H1 (cell line): ENCODE measurements around the gene PARK7. TPM values are rescaled to one million over a fixed set of nuclear protein-coding genes. Genes with fewer than 3 reads are reported as not detected.

Experiments used
- CTCF ChIA-PET: fragments of 300-600 bp; sonication (Branson Sonifier 250); formaldehyde crosslinking; loops from one replicate; lab custom pipeline; 2021; ENCODE audit not compliant: partially characterized antibody; lab: Charles Lee
- POLR2A ChIA-PET: fragments of 300-600 bp; sonication (Branson Sonifier 250); formaldehyde crosslinking; loops from one replicate; lab custom pipeline; 2021; ENCODE audit warnings: inconsistent platforms; ENCODE audit not compliant: partially characterized antibody; lab: Charles Lee
- DNase-seq, 2 experiments: peaks; one replicate each; pipeline versions ENCODE4 v3.0.0 to v3.0.0-alpha.2; 2010 to 2022; ENCODE audit warnings: low spot score in 2 of 2, low read depth in 1 of 2, mixed read lengths in 1 of 2
- FAIRE-seq: peaks from 2 replicates; lab custom pipeline; 2011; peaks lifted over from hg19 to GRCh38; lab: Jason Lieb, UNC
- H2AFZ ChIP-seq: 2 replicates; pipeline ENCODE4 v1.8.1; 2012; ENCODE audit warnings: low read length, inconsistent platforms
- H2AK5ac ChIP-seq: 2 replicates; pipeline ENCODE4 v1.6.1; 2013; ENCODE audit warnings: low read depth, low read length
- H2BK120ac ChIP-seq: replicated peaks from 2 replicates; pipeline ENCODE3; 2013; ENCODE audit warnings: low read depth, low read length, inconsistent platforms
- H2BK12ac ChIP-seq: 2 replicates; pipeline ENCODE4 v1.6.1; 2013; ENCODE audit warnings: low read depth, low read length
- H2BK15ac ChIP-seq: 2 replicates; pipeline ENCODE4 v1.6.1; 2013; ENCODE audit warnings: low read length
- H2BK20ac ChIP-seq: 2 replicates; pipeline ENCODE4 v1.6.1; 2013; ENCODE audit warnings: low read length
- H2BK5ac ChIP-seq: 2 replicates; pipeline ENCODE4 v1.6.1; 2013; ENCODE audit warnings: low read depth, low read length
- H3K14ac ChIP-seq: 2 replicates; pipeline ENCODE4 v1.6.1; 2013; ENCODE audit warnings: inconsistent platforms; ENCODE audit not compliant: insufficient read length
- H3K18ac ChIP-seq: 2 replicates; pipeline ENCODE4 v1.6.1; 2013; ENCODE audit warnings: low read length; ENCODE audit errors: extremely low read depth
- H3K23ac ChIP-seq: 2 replicates; pipeline ENCODE4 v1.6.1; 2013; ENCODE audit warnings: inconsistent platforms; ENCODE audit not compliant: insufficient read length
- H3K23me2 ChIP-seq: 2 replicates; pipeline ENCODE4 v1.6.1; 2013; ENCODE audit warnings: low read depth, low read length
- H3K27ac ChIP-seq: 2 replicates; pipeline ENCODE4 v1.6.1; 2011; ENCODE audit warnings: low read depth, low read length, inconsistent platforms
- H3K27me3 ChIP-seq, 4 experiments: replicated peaks in 1 of 4; 1 replicate in 1 of 4; 2 replicates in 3 of 4; pipeline versions ENCODE4 v1.6.1 to v1.8.1; 2011 to 2013; ENCODE audit warnings: low read length in 3 of 4, mild to moderate bottlenecking in 3 of 4, inconsistent platforms in 2 of 4, mixed read lengths in 2 of 4, moderate library complexity in 1 of 4; ENCODE audit not compliant: control insufficient read depth in 3 of 4, insufficient read depth in 3 of 4; ENCODE audit errors: extremely low read depth in 1 of 4
- H3K36me3 ChIP-seq, 4 experiments: 2 replicates each; pipeline versions ENCODE4 v1.6.1 to v1.8.1; 2011 to 2013; ENCODE audit warnings: mild to moderate bottlenecking in 4 of 4, low read length in 3 of 4, moderate library complexity in 2 of 4, control low read depth in 1 of 4, inconsistent platforms in 1 of 4; ENCODE audit not compliant: insufficient read depth in 4 of 4, control insufficient read depth in 2 of 4
- H3K4ac ChIP-seq: replicated peaks from 2 replicates; pipeline ENCODE3; 2013; ENCODE audit warnings: low read length, low read depth, mixed read lengths, inconsistent platforms; ENCODE audit not compliant: insufficient read length
- H3K4me1 ChIP-seq, 4 experiments: replicated peaks in 1 of 4; 1 replicate in 1 of 4; 2 replicates in 3 of 4; pipeline versions ENCODE4 v1.6.1 to v1.8.1; 2011 to 2013; ENCODE audit warnings: low read length in 3 of 4, inconsistent platforms in 2 of 4, mixed read lengths in 1 of 4; ENCODE audit not compliant: insufficient read depth in 4 of 4, control insufficient read depth in 3 of 4
- H3K4me2 ChIP-seq, 2 experiments: 2 replicates each; pipeline versions ENCODE4 v1.6.1 to v1.8.1; 2011 to 2013; ENCODE audit warnings: low read depth in 2 of 2, low read length in 2 of 2, control low read depth in 1 of 2, inconsistent platforms in 1 of 2, mild to moderate bottlenecking in 1 of 2; ENCODE audit not compliant: insufficient read depth in 1 of 2
- H3K4me3 ChIP-seq, 4 experiments: fragments of 200-600, 300-600 bp in 1 of 4; sonication (generic), shearing (Covaris generic), sonication (Bioruptor Twin) in 1 of 4; 2 replicates each; pipeline versions ENCODE4 v1.5.1 to v1.8.1; 2011 to 2016; ENCODE audit warnings: low read length in 4 of 4, low read depth in 3 of 4, control low read depth in 2 of 4, inconsistent platforms in 2 of 4, mild to moderate bottlenecking in 2 of 4, mixed read lengths in 1 of 4, moderate library complexity in 1 of 4; ENCODE audit not compliant: insufficient read depth in 2 of 4; ENCODE audit errors: extremely low read depth in 1 of 4
- H3K56ac ChIP-seq: replicated peaks from 2 replicates; pipeline ENCODE3; 2013; ENCODE audit warnings: low read depth, mild to moderate bottlenecking, mixed read lengths, low read length, inconsistent platforms; ENCODE audit not compliant: insufficient read length
- H3K79me1 ChIP-seq: 2 replicates; pipeline ENCODE4 v1.6.1; 2013; ENCODE audit warnings: low read depth, low read length, control low read depth
- H3K79me2 ChIP-seq, 2 experiments: 2 replicates each; pipeline versions ENCODE4 v1.6.1 to v1.8.1; 2012 to 2013; ENCODE audit warnings: low read length in 2 of 2, mild to moderate bottlenecking in 2 of 2, inconsistent platforms in 1 of 2; ENCODE audit not compliant: insufficient read depth in 2 of 2, control insufficient read depth in 1 of 2
- H3K9ac ChIP-seq, 4 experiments: replicated peaks in 1 of 4; 1 replicate in 1 of 4; 2 replicates in 3 of 4; pipeline versions ENCODE4 v1.6.1 to v1.8.1; 2011 to 2013; ENCODE audit warnings: low read depth in 3 of 4, low read length in 3 of 4, control low read depth in 2 of 4, mild to moderate bottlenecking in 2 of 4, moderate library complexity in 2 of 4, inconsistent platforms in 1 of 4; ENCODE audit errors: extremely low read depth in 1 of 4
- H3K9me3 ChIP-seq, 2 experiments: 2 replicates each; pipeline versions ENCODE4 v1.6.1 to v1.8.1; 2012 to 2013; ENCODE audit warnings: mild to moderate bottlenecking in 2 of 2, moderate library complexity in 2 of 2, control low read depth in 1 of 2, inconsistent platforms in 1 of 2, low read depth in 1 of 2, low read length in 1 of 2, mixed read lengths in 1 of 2; ENCODE audit not compliant: insufficient read depth in 2 of 2
- H4K20me1 ChIP-seq, 2 experiments: replicated peaks in 1 of 2; 2 replicates each; pipeline versions ENCODE3 to v1.8.1; 2011 to 2013; ENCODE audit warnings: inconsistent platforms in 2 of 2, low read length in 2 of 2, mild to moderate bottlenecking in 1 of 2; ENCODE audit not compliant: insufficient read depth in 2 of 2, control insufficient read depth in 1 of 2
- H4K5ac ChIP-seq: 2 replicates; pipeline ENCODE4 v1.6.1; 2013; ENCODE audit warnings: low read length, low read depth, mixed read lengths, inconsistent platforms; ENCODE audit not compliant: insufficient read length
- H4K8ac ChIP-seq: 2 replicates; pipeline ENCODE4 v1.8.0; 2013; ENCODE audit warnings: mild to moderate bottlenecking, moderate library complexity, low read length, inconsistent platforms; ENCODE audit not compliant: insufficient read depth; ENCODE audit errors: extremely low read depth
- H4K91ac ChIP-seq: replicated peaks from 2 replicates; pipeline ENCODE3; 2013; ENCODE audit warnings: low read length, mixed read lengths, inconsistent platforms; ENCODE audit not compliant: insufficient read length
- BRCA1 ChIP-seq: IDR thresholded peaks from 2 replicates; pipeline ENCODE4 v1.6.1; 2012; ENCODE audit warnings: low read depth, low read length, improper control_type of control experiment
- CBX5 ChIP-seq: fragments of 300-800, 300-1000 bp; sonication (generic); IDR thresholded peaks from 2 replicates; pipeline ENCODE4 v1.7.1; 2016; ENCODE audit warnings: antibody characterized with exemption, low read length, low read depth
- EGR1 ChIP-seq: IDR thresholded peaks from 2 replicates; pipeline ENCODE4 v1.6.1; 2011; ENCODE audit warnings: low read depth, low read length, borderline replicate concordance
- HDAC2 ChIP-seq, 2 experiments: fragments of 300-600 bp in 1 of 2; sonication (generic) in 1 of 2; IDR thresholded peaks; 2 replicates each; pipeline ENCODE4 v1.6.1; 2011 to 2012; ENCODE audit warnings: low read depth in 2 of 2, low read length in 2 of 2, mild to moderate bottlenecking in 2 of 2, moderate library complexity in 2 of 2, borderline replicate concordance in 1 of 2, inconsistent platforms in 1 of 2
- JUN ChIP-seq: IDR thresholded peaks from 2 replicates; pipeline ENCODE4 v1.6.1; 2011; ENCODE audit warnings: low read depth, mild to moderate bottlenecking, improper control_type of control experiment, low read length
- KDM4A ChIP-seq: IDR thresholded peaks from one replicate; pipeline ENCODE4 v1.7.1; 2012; ENCODE audit warnings: low read depth, mild to moderate bottlenecking, moderate library complexity, low read length, inconsistent platforms; ENCODE audit not compliant: severe bottlenecking
- NANOG ChIP-seq: IDR thresholded peaks from 2 replicates; pipeline ENCODE4 v1.6.1; 2011; ENCODE audit warnings: low read length, low read depth, mild to moderate bottlenecking, inconsistent platforms; ENCODE audit not compliant: insufficient read depth, poor library complexity, severe bottlenecking
- RAD21 ChIP-seq, 2 experiments: IDR thresholded peaks in 1 of 2; conservative IDR thresholded peaks in 1 of 2; 2 replicates each; pipeline ENCODE4 v1.6.1; 2011; ENCODE audit warnings: low read depth in 2 of 2, low read length in 2 of 2, improper control_type of control experiment in 1 of 2, inconsistent platforms in 1 of 2, mild to moderate bottlenecking in 1 of 2, moderate library complexity in 1 of 2
- RNF2 ChIP-seq: fragments of 200-900, 300-1000 bp; sonication (generic); IDR thresholded peaks from 2 replicates; pipeline ENCODE4 v1.7.1; 2016; ENCODE audit warnings: borderline replicate concordance, low read depth, mild to moderate bottlenecking, antibody characterized with exemption, low read length; ENCODE audit not compliant: poor library complexity, severe bottlenecking; ENCODE audit errors: missing control alignments
- RXRA ChIP-seq: IDR thresholded peaks from 2 replicates; pipeline ENCODE4 v1.6.1; 2011; ENCODE audit warnings: low read depth, mild to moderate bottlenecking, low read length, moderate library complexity; ENCODE audit not compliant: insufficient read depth
- SIRT6 ChIP-seq: IDR thresholded peaks from one replicate; pipeline ENCODE4 v1.7.1; 2012; ENCODE audit warnings: low read length, inconsistent platforms
- TCF12 ChIP-seq: IDR thresholded peaks from 2 replicates; pipeline ENCODE4 v1.6.1; 2011; ENCODE audit warnings: low read depth, mild to moderate bottlenecking, low read length
- WGBS, 2 experiments: shearing (Covaris generic) in 1 of 2; methylation state at CpG; one replicate each; pipeline versions ENCODE4 v1.1.6 to v1.1.7; 2013 to 2015; ENCODE audit warnings: low lambda C conversion rate in 2 of 2, mixed read lengths in 2 of 2, inconsistent platforms in 1 of 2, low coverage in 1 of 2, missing lambda C conversion rate in 1 of 2; ENCODE audit not compliant: insufficient replicate concordance in 2 of 2, insufficient coverage in 1 of 2, insufficient read length in 1 of 2; ENCODE audit errors: extremely low coverage in 1 of 2, missing lambda C conversion rate in 1 of 2; 5-methylcytosine and 5-hydroxymethylcytosine counted together
- polyA plus RNA-seq, 7 experiments: library from polyadenylated mRNA; depleted of rRNA in 3 of 7; stranded (reverse) in 5 of 7; unstranded in 2 of 7; fragments of >200 nt in 5 of 7; fragments of 200-250 nt in 2 of 7; gene quantifications; 1 replicate in 5 of 7; 2 replicates in 1 of 7; 4 replicates in 1 of 7; pipeline versions ENCODE4 v1.2.1 to v1.2.3, GENCODE V29; 2011 to 2013; ENCODE audit warnings: missing spikeins in 2 of 7, mixed read lengths in 2 of 7
- total RNA-seq: library from RNA; stranded (reverse); fragmentation: NEBNext Ultra II Directional; extraction: Animal tissue kit (Norgen Biotek cat#: 25700); gene quantifications from 2 replicates; pipeline ENCODE4 v1.2.1, GENCODE V29; 2021

PARK7 gene
- total and polyA plus RNA-seq, 2 of the 8 experiments (the other 6 are each of a cell fraction or from before 2014, with no cell fraction given) = 206 to 383 TPM

DNA sequence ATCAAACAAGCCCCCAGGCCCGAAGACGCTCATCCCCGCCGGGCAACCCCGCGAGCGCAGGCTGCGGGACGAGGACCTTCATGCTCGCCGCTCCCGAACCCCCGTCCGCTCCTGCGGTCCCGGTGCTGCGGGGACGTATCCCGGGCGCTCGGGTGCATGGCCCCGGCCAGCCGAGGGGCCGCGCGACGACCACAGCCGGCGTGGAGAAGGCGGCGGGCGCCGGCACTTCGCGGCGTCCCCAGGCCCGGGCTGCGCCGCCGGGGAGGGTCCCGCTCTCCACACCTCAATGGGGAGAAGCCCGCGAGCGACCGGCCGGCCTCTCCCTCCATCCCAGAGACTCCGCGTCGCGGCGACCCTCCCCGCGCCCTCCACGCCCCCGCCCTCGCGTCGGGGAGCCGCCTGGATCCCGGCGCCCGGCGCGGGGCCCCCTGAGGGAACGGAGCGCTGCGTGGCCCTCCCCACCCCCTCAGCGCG is 64.2 kb downstream of the PARK7 start:
- Histone ChIP-seq H2BK12ac (no peak overlapping the region), H3K9ac (peak overlapping the region; percentile 6 to 97 (median 70); a peak in 6 of 7 replicates), H2AK5ac (no peak overlapping the region), H3K79me2 (peaks cover 16 to 51% of the 10 kb centered on the region in 2 experiments), H3K36me3 (no peaks in the 10 kb centered on the region), H2BK20ac (no peak overlapping the region), H4K8ac (peak overlapping the region; percentile 84; the same call in 1 of the 2 replicates), H3K18ac (no peak overlapping the region), H3K23me2 (peaks cover 8% of the 10 kb centered on the region), H3K27ac (no peak overlapping the region), H3K23ac (no peak overlapping the region), H2BK15ac (no peak overlapping the region), H3K27me3 (peaks cover 0 to 8% (median 6%) of the 10 kb centered on the region in 4 experiments; a peak in 5 of 7 replicates), H3K4me2 (peak overlapping the region; percentile 97 to 100), H3K4me1 (peaks cover 11 to 25% (median 20%) of the 10 kb centered on the region in 4 experiments), H2BK5ac (no peak overlapping the region), H2BK120ac (no peak overlapping the region), H3K56ac (no peak overlapping the region), H3K4me3 (peak overlapping the region; percentile 57 to 85 (median 66)), H3K4ac (no peak overlapping the region), H3K9me3 (no peaks in the 10 kb centered on the region), H4K5ac (no peak overlapping the region), H4K20me1 (peaks cover 10 to 12% of the 10 kb centered on the region in 2 experiments), H2AFZ (no peak overlapping the region), H3K14ac (no peak overlapping the region), H4K91ac (no peak overlapping the region), H3K79me1 (no peaks in the 10 kb centered on the region)
- FAIRE-seq = no peak
- CTCF ChIA-PET = interaction anchor here (0.8 to 1.8 kb wide), 3 partner anchors 43 to 291 kb away, joined by 3 to 6 read pairs (median 4); no protein-coding TSS in a partner anchor
- POLR2A ChIA-PET = interaction anchor here (0.6 to 3.0 kb wide), 14 partner anchors 8 to 293 kb away, joined by 3 to 12 read pairs (median 3); partner anchors contain the start of gene SLC45A1
- 2% methylated on average over 38 of the region's 69 CpGs; no CpG with 5 or more reads in 1 of the 2 experiments for WGBS, 2 experiments
- DNase-seq = peak in 1 of 2 experiments; percentile 54
- TF ChIP-seq TCF12 (no peak), CBX5 (no peak), RXRA (no peak), JUN (no peak), BRCA1 (no peak), RAD21 (IDR thresholded peaks at IDR 0.05 in 1 of 2, conservative IDR thresholded peaks at IDR 0.05 in 1 of 2; ENCODE audit: low read depth in 2 of 2, low read length in 2 of 2) (no peak), NANOG (no peak), EGR1 (0 out of 2 replicates have a peak, but pooled peaks have one; percentile 3), RNF2 (peak; percentile 6), SIRT6 (no peak), KDM4A (peak; percentile 56), HDAC2 (IDR thresholded peaks at IDR 0.05; ENCODE audit: borderline replicate concordance in 1 of 2, low read depth in 2 of 2, low read length in 2 of 2) (no peak)
